Measurements from ENCODE around the gene MYL2. TPM values are rescaled to one million over a fixed set of nuclear protein-coding genes. Genes with fewer than 3 reads are reported as not detected.

The MYL2 gene
- total RNA-seq, 1 experiment from 2014 or later = not detected

- no peaks in the 10 kb centered on the region for H3K36me3 Mint-ChIP-seq
- POLR2A ChIA-PET = no interaction called here
These were observed 9.4 kb upstream of the MYL2 start for GRCh38 chr12:110929818-110930217.

GRCh38 chr12:110928700-110929099, 8.3 kb upstream of the MYL2 start:
- DNase-seq (ENCODE audit: low spot score) (no peak), ATAC-seq (no peak)
- Mint-ChIP-seq H3K4me3 (no peak overlapping the region), H3K36me3 (no peaks in the 10 kb centered on the region), H3K27ac (no peak overlapping the region), H3K4me1 (peaks cover 14% of the 10 kb centered on the region), H3K9me3 (no peaks in the 10 kb centered on the region), H3K27me3 (ENCODE audit: low read depth) (no peaks in the 10 kb centered on the region; the same call in none of the 2 replicates)
- POLR2A ChIA-PET = no interaction called here
- CTCF ChIA-PET = interaction anchor here (1.2 kb wide), 1 partner anchor 9 kb away, joined by 3 read pairs; no protein-coding TSS in a partner anchor
- TF ChIP-seq, protein P1, sequence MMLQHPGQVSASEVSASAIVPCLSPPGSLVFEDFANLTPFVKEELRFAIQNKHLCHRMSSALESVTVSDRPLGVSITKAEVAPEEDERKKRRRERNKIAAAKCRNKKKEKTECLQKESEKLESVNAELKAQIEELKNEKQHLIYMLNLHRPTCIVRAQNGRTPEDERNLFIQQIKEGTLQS (CRISPR knock-in tag; conservative IDR thresholded peaks at IDR 0.05) = no peak
- TF ChIP-seq KAT7 (CRISPR knock-in tag; IDR thresholded peaks at IDR 0.05; ENCODE audit: borderline replicate concordance) = no peak
- no peak for TF ChIP-seq E2F4 (CRISPR knock-in tag; IDR thresholded peaks at IDR 0.05; ENCODE audit: borderline replicate concordance, low read depth)
- no peak for TF ChIP-seq JAZF1 (CRISPR knock-in tag; IDR thresholded peaks at IDR 0.05)
- TF ChIP-seq ATF1 (CRISPR knock-in tag; IDR thresholded peaks at IDR 0.05) = no peak
- no peak for TF ChIP-seq EMX1 (CRISPR knock-in tag; IDR thresholded peaks at IDR 0.05)
- TF ChIP-seq ZBTB21 (CRISPR knock-in tag; IDR thresholded peaks at IDR 0.05; ENCODE audit: borderline replicate concordance) = no peak
- TF ChIP-seq SP1 (CRISPR knock-in tag; conservative IDR thresholded peaks at IDR 0.05) = no peak
- TF ChIP-seq FOXP1 (CRISPR knock-in tag; IDR thresholded peaks at IDR 0.05; ENCODE audit: borderline replicate concordance) = no peak
- no peak for TF ChIP-seq NR2C2 (CRISPR knock-in tag; IDR thresholded peaks at IDR 0.05)
- no peak for TF ChIP-seq RELA (CRISPR knock-in tag; IDR thresholded peaks at IDR 0.05; ENCODE audit: borderline replicate concordance)
- TF ChIP-seq, protein P2, sequence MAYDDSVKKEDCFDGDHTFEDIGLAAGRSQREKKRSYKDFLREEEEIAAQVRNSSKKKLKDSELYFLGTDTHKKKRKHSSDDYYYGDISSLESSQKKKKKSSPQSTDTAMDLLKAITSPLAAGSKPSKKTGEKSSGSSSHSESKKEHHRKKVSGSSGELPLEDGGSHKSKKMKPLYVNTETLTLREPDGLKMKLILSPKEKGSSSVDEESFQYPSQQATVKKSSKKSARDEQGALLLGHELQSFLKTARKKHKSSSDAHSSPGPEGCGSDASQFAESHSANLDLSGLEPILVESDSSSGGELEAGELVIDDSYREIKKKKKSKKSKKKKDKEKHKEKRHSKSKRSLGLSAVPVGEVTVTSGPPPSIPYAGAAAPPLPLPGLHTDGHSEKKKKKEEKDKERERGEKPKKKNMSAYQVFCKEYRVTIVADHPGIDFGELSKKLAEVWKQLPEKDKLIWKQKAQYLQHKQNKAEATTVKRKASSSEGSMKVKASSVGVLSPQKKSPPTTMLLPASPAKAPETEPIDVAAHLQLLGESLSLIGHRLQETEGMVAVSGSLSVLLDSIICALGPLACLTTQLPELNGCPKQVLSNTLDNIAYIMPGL (CRISPR knock-in tag; IDR thresholded peaks at IDR 0.05) = no peak
- no peak for TF ChIP-seq ZNF232 (CRISPR knock-in tag; IDR thresholded peaks at IDR 0.05)
- TF ChIP-seq, protein P3, sequence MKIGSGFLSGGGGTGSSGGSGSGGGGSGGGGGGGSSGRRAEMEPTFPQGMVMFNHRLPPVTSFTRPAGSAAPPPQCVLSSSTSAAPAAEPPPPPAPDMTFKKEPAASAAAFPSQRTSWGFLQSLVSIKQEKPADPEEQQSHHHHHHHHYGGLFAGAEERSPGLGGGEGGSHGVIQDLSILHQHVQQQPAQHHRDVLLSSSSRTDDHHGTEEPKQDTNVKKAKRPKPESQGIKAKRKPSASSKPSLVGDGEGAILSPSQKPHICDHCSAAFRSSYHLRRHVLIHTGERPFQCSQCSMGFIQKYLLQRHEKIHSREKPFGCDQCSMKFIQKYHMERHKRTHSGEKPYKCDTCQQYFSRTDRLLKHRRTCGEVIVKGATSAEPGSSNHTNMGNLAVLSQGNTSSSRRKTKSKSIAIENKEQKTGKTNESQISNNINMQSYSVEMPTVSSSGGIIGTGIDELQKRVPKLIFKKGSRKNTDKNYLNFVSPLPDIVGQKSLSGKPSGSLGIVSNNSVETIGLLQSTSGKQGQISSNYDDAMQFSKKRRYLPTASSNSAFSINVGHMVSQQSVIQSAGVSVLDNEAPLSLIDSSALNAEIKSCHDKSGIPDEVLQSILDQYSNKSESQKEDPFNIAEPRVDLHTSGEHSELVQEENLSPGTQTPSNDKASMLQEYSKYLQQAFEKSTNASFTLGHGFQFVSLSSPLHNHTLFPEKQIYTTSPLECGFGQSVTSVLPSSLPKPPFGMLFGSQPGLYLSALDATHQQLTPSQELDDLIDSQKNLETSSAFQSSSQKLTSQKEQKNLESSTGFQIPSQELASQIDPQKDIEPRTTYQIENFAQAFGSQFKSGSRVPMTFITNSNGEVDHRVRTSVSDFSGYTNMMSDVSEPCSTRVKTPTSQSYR (CRISPR knock-in tag; IDR thresholded peaks at IDR 0.05) = no peak
- no peak for TF ChIP-seq TCF7 (CRISPR knock-in tag; IDR thresholded peaks at IDR 0.05; ENCODE audit: low read depth)
- TF ChIP-seq, protein P4, sequence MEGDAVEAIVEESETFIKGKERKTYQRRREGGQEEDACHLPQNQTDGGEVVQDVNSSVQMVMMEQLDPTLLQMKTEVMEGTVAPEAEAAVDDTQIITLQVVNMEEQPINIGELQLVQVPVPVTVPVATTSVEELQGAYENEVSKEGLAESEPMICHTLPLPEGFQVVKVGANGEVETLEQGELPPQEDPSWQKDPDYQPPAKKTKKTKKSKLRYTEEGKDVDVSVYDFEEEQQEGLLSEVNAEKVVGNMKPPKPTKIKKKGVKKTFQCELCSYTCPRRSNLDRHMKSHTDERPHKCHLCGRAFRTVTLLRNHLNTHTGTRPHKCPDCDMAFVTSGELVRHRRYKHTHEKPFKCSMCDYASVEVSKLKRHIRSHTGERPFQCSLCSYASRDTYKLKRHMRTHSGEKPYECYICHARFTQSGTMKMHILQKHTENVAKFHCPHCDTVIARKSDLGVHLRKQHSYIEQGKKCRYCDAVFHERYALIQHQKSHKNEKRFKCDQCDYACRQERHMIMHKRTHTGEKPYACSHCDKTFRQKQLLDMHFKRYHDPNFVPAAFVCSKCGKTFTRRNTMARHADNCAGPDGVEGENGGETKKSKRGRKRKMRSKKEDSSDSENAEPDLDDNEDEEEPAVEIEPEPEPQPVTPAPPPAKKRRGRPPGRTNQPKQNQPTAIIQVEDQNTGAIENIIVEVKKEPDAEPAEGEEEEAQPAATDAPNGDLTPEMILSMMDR (IDR thresholded peaks at IDR 0.05) = no peak
- no peak for TF ChIP-seq ZNF396 (CRISPR knock-in tag; IDR thresholded peaks at IDR 0.05; ENCODE audit: borderline replicate concordance)

More at GRCh38 chr12:110929818-110930217, 9.4 kb upstream of the MYL2 start:
- TF ChIP-seq ZNF671 (CRISPR knock-in tag; IDR thresholded peaks at IDR 0.05) = no peak
- TF ChIP-seq ZNF232 (CRISPR knock-in tag; IDR thresholded peaks at IDR 0.05) = no peak
- TF ChIP-seq ARID4B (CRISPR knock-in tag; IDR thresholded peaks at IDR 0.05; ENCODE audit: borderline replicate concordance) = no peak
- no peak for TF ChIP-seq ZNF423 (CRISPR knock-in tag; IDR thresholded peaks at IDR 0.05)
- Mint-ChIP-seq H3K27ac (no peak overlapping the region), H3K4me3 (no peak overlapping the region), H3K27me3 (ENCODE audit: low read depth) (peaks cover 4% of the 10 kb centered on the region), H3K4me1 (peaks cover 23% of the 10 kb centered on the region), H3K9me3 (peaks cover 5% of the 10 kb centered on the region; the same call in 1 of the 2 replicates)
- CTCF ChIA-PET = interaction anchor here (1.2 to 1.8 kb wide), 3 partner anchors 8 to 345 kb away, joined by 3 to 5 read pairs (median 3); no protein-coding TSS in a partner anchor
- no peak for ATAC-seq
- DNase-seq (ENCODE audit: low spot score) = no peak

Data from WTC11 (cell line).